A549 (cell line): ENCODE measurements around the gene ADTRP. TPM values are rescaled to one million over a fixed set of nuclear protein-coding genes. Genes with fewer than 3 reads are reported as not detected.

Experiments
- ATAC-seq, 2 experiments: fragments of 200-7000 bp in 1 of 2; fragments of >200 bp in 1 of 2; cut with Nextera tagmentation in 1 of 2; cut with Tn5 transposase in 1 of 2; 3 replicates each; pipeline versions ENCODE4 v1.8.0 to v1.9.1; 2018 to 2020; ENCODE audit warnings: mild to moderate bottlenecking in 1 of 2, moderate library complexity in 1 of 2
- CTCF ChIA-PET: fragments of 300-600 bp; sonication (Branson Sonifier 250); formaldehyde crosslinking; extraction: SDS; loops from one replicate; lab custom pipeline; 2021; ENCODE audit warnings: antibody characterized with exemption, inconsistent platforms; lab: Yijun Ruan, JAX
- POLR2A ChIA-PET: fragments of 350-600 bp; formaldehyde crosslinking; extraction: SDS; loops from one replicate; lab custom pipeline; 2021; ENCODE audit warnings: antibody characterized with exemption, inconsistent platforms; lab: Yijun Ruan, JAX
- DNase-seq, 2 experiments: peaks; one replicate each; pipeline versions ENCODE4 v3.0.0 to v3.0.0-alpha.2; 2011 to 2016; ENCODE audit warnings: low read depth in 1 of 2, low spot score in 1 of 2
- FAIRE-seq: peaks from 2 replicates; lab custom pipeline; 2011; peaks lifted over from hg19 to GRCh38; lab: Jason Lieb, UNC
- H3K27ac ChIP-seq, 2 experiments: fragments of >200 bp; sonication (Bioruptor Twin); formaldehyde crosslinking; 3 replicates each; pipeline ENCODE4 v1.5.1; 2016 to 2017
- H3K4me1 ChIP-seq: fragments of >200 bp; sonication (Bioruptor Twin); formaldehyde crosslinking; 3 replicates; pipeline ENCODE4 v1.6.1; 2016
- H3K4me2 ChIP-seq: fragments of >200 bp; sonication (Bioruptor Twin); formaldehyde crosslinking; 3 replicates; pipeline ENCODE4 v1.6.1; 2016
- H3K4me3 ChIP-seq: fragments of >200 bp; sonication (Bioruptor Twin); formaldehyde crosslinking; 3 replicates; pipeline ENCODE4 v1.5.1; 2016
- H3K9me3 ChIP-seq: fragments of >200 bp; sonication (Bioruptor Twin); formaldehyde crosslinking; 3 replicates; pipeline ENCODE4 v1.6.1; 2016
- CBX2 ChIP-seq: fragments of 200-600 bp; sonication (generic); IDR thresholded peaks from 2 replicates; pipeline ENCODE4 v1.6.1; 2016; ENCODE audit warnings: low read depth, mild to moderate bottlenecking, borderline replicate concordance
- CHD2 ChIP-seq: fragments of 150-350 bp; IDR thresholded peaks from 2 replicates; pipeline ENCODE4 v1.6.1; 2014; ENCODE audit warnings: low read length; ENCODE audit not compliant: partially characterized antibody
- CHD4 ChIP-seq: fragments of 200-600 bp; sonication (generic); IDR thresholded peaks from 2 replicates; pipeline ENCODE4 v1.6.1; 2016; ENCODE audit warnings: antibody characterized with exemption, mild to moderate bottlenecking, borderline replicate concordance
- EHMT2 ChIP-seq: fragments of 200-600 bp; sonication (generic); IDR thresholded peaks from 2 replicates; pipeline ENCODE4 v1.6.1; 2016; ENCODE audit warnings: antibody characterized with exemption, low read depth, mild to moderate bottlenecking, moderate library complexity
- ESRRA ChIP-seq: fragments of 150-350 bp; IDR thresholded peaks from 2 replicates; pipeline ENCODE4 v1.6.1; 2014; ENCODE audit warnings: mild to moderate bottlenecking, low read length, borderline replicate concordance
- GATA3 ChIP-seq: IDR thresholded peaks from 2 replicates; pipeline ENCODE4 v1.6.1; 2012; ENCODE audit warnings: borderline replicate concordance
- HDAC2 ChIP-seq: fragments of 200-600 bp; sonication (generic); IDR thresholded peaks from 2 replicates; pipeline ENCODE4 v1.6.1; 2016
- HMGXB4 ChIP-seq: fragments of 250-450 bp; sonication (Bioruptor Pico); IDR thresholded peaks from 2 replicates; pipeline ENCODE4 v1.5.0; 2021; ENCODE audit warnings: mild to moderate bottlenecking, moderate library complexity, borderline replicate concordance
- HOXA7 ChIP-seq: fragments of 250-450 bp; sonication (Bioruptor Pico); IDR thresholded peaks from 2 replicates; pipeline ENCODE4 v1.5.0; 2020; ENCODE audit warnings: mild to moderate bottlenecking, moderate library complexity
- HOXB13 ChIP-seq: fragments of 250-450 bp; sonication (Bioruptor Pico); IDR thresholded peaks from 2 replicates; pipeline ENCODE4 v1.5.0; 2020; ENCODE audit warnings: low read depth, mild to moderate bottlenecking, moderate library complexity
- JUNB ChIP-seq: fragments of >200 bp; sonication (Bioruptor Twin); formaldehyde crosslinking; IDR thresholded peaks from 2 replicates; pipeline ENCODE4 v1.6.1; 2016
- MAFK ChIP-seq: fragments of 450-650 bp; IDR thresholded peaks from 2 replicates; pipeline ENCODE4 v1.6.1; 2014; ENCODE audit not compliant: partially characterized antibody
- MAZ ChIP-seq: fragments of 150-350 bp; IDR thresholded peaks from 2 replicates; pipeline ENCODE4 v1.6.1; 2014; ENCODE audit warnings: antibody characterized with exemption, low read depth, low read length, borderline replicate concordance
- MYC ChIP-seq: IDR thresholded peaks from 2 replicates; pipeline ENCODE4 v1.6.1; 2012; ENCODE audit warnings: mild to moderate bottlenecking, inconsistent platforms, low read length, improper control_type of control experiment, borderline replicate concordance
- NFE2L2 ChIP-seq: fragments of 150-350 bp; conservative IDR thresholded peaks from 2 replicates; pipeline ENCODE4 v1.6.1; 2014; ENCODE audit warnings: low read length
- NR3C1 ChIP-seq: fragments of >200 bp; sonication (Bioruptor Twin); formaldehyde crosslinking; IDR thresholded peaks from 3 replicates; pipeline ENCODE4 v1.6.1; 2017
- PBX3 ChIP-seq: IDR thresholded peaks from 2 replicates; pipeline ENCODE4 v1.6.1; 2012
- PHF8 ChIP-seq: fragments of 200-600 bp; sonication (generic); IDR thresholded peaks from 2 replicates; pipeline ENCODE4 v1.6.1; 2016; ENCODE audit warnings: low read depth, mild to moderate bottlenecking, antibody characterized with exemption, moderate library complexity, borderline replicate concordance
- RARB ChIP-seq: fragments of 250-450 bp; sonication (Bioruptor Pico); IDR thresholded peaks from 2 replicates; pipeline ENCODE4 v1.8.0; 2021; ENCODE audit warnings: mild to moderate bottlenecking, moderate library complexity
- RCOR1 ChIP-seq: fragments of 150-350 bp; IDR thresholded peaks from 2 replicates; pipeline ENCODE4 v1.6.1; 2014; ENCODE audit warnings: antibody characterized with exemption, low read length, low read depth
- RFX5 ChIP-seq: fragments of 450-650 bp; IDR thresholded peaks from 2 replicates; pipeline ENCODE4 v1.7.1; 2014; ENCODE audit warnings: antibody characterized with exemption, mild to moderate bottlenecking, moderate library complexity
- RNF2 ChIP-seq: fragments of 200-600 bp; sonication (generic); IDR thresholded peaks from 2 replicates; pipeline ENCODE4 v1.6.1; 2016; ENCODE audit warnings: low read depth, mild to moderate bottlenecking, antibody characterized with exemption, moderate library complexity, borderline replicate concordance
- ZSCAN20 ChIP-seq: fragments of 250-450 bp; sonication (Bioruptor Pico); IDR thresholded peaks from 2 replicates; pipeline ENCODE4 v1.8.0; 2022; ENCODE audit warnings: mild to moderate bottlenecking, moderate library complexity
- WGBS: methylation state at CpG from one replicate; pipeline ENCODE4 v1.1.6; 2017; ENCODE audit errors: missing lambda C conversion rate; 5-methylcytosine and 5-hydroxymethylcytosine counted together
- polyA plus RNA-seq, 4 experiments: library from polyadenylated mRNA; depleted of rRNA in 3 of 4; stranded (reverse); fragments of >200 nt; fragmentation: RNase III in 1 of 4; extraction: RNeasy Plus Mini Kit Qiagen cat#74134 plus additional on column Dnase treatment in 1 of 4; gene quantifications; 2 replicates in 3 of 4; 3 replicates in 1 of 4; pipeline ENCODE4 v1.2.3, GENCODE V29; 2011 to 2017
- TF ChIP-seq, protein P1 (sequence below): IDR thresholded peaks from 2 replicates; pipeline ENCODE4 v1.6.1; 2012; ENCODE audit warnings: low read depth, borderline replicate concordance
- TF ChIP-seq, protein P2 (sequence below): fragments of >200 bp; sonication (Bioruptor Twin); formaldehyde crosslinking; IDR thresholded peaks from 3 replicates; pipeline ENCODE4 v1.5.1; 2016
- TF ChIP-seq, protein P3 (sequence below): fragments of >200 bp; sonication (Bioruptor Twin); formaldehyde crosslinking; IDR thresholded peaks from 3 replicates; pipeline ENCODE4 v1.6.1; 2016

The ADTRP gene
- polyA plus RNA-seq, 2 of the 4 experiments (the other 2 are of a cell fraction), result 0.57 to 0.59 TPM

- TF ChIP-seq, protein P1, sequence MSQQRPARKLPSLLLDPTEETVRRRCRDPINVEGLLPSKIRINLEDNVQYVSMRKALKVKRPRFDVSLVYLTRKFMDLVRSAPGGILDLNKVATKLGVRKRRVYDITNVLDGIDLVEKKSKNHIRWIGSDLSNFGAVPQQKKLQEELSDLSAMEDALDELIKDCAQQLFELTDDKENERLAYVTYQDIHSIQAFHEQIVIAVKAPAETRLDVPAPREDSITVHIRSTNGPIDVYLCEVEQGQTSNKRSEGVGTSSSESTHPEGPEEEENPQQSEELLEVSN, result no peak
- no peak for TF ChIP-seq NFE2L2
- TF ChIP-seq EHMT2, result no peak
- no peak for TF ChIP-seq CHD4
- no peak for TF ChIP-seq PHF8
- TF ChIP-seq MAZ, result no peak
- TF ChIP-seq, protein P2, sequence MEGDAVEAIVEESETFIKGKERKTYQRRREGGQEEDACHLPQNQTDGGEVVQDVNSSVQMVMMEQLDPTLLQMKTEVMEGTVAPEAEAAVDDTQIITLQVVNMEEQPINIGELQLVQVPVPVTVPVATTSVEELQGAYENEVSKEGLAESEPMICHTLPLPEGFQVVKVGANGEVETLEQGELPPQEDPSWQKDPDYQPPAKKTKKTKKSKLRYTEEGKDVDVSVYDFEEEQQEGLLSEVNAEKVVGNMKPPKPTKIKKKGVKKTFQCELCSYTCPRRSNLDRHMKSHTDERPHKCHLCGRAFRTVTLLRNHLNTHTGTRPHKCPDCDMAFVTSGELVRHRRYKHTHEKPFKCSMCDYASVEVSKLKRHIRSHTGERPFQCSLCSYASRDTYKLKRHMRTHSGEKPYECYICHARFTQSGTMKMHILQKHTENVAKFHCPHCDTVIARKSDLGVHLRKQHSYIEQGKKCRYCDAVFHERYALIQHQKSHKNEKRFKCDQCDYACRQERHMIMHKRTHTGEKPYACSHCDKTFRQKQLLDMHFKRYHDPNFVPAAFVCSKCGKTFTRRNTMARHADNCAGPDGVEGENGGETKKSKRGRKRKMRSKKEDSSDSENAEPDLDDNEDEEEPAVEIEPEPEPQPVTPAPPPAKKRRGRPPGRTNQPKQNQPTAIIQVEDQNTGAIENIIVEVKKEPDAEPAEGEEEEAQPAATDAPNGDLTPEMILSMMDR, result no peak
- TF ChIP-seq PBX3, result no peak
- TF ChIP-seq CBX2, result no peak
- no peak for TF ChIP-seq ZSCAN20 (CRISPR knock-in tag)
- Histone ChIP-seq H3K27ac (peak overlapping the region; percentile 83 to 92), H3K4me1 (peaks cover 52% of the 10 kb centered on the region), H3K4me3 (no peak overlapping the region), H3K9me3 (0 out of 3 replicates have a peak, but pooled peaks cover 3% of the 10 kb centered on the region), H3K4me2 (peak overlapping the region; percentile 60)
- WGBS, result 4% methylated on average over 2 of the region's 2 CpGs
- ATAC-seq (peak; percentile 34 to 40; a peak in 3 of 6 replicates), FAIRE-seq (no peak), DNase-seq (peak in 1 of 2 experiments; percentile 22)
- ChIA-PET POLR2A (interaction anchor here (1.6 kb wide), 1 partner anchor 247 kb away, joined by 4 read pairs; no protein-coding TSS in a partner anchor), CTCF (interaction anchor here (0.6 to 2.0 kb wide), 4 partner anchors 9 to 110 kb away, joined by 3 to 4 read pairs (median 4); no protein-coding TSS in a partner anchor)
These were observed 12.6 kb downstream of the ADTRP start for GRCh38 chr6:11766043-11766442.

- TF ChIP-seq HDAC2, result no peak
- TF ChIP-seq HOXB13 (CRISPR knock-in tag), result no peak
- no peak for TF ChIP-seq RNF2
- no peak for TF ChIP-seq CHD2
- TF ChIP-seq NR3C1, result no peak
- no peak for TF ChIP-seq ESRRA
- TF ChIP-seq MYC, result no peak
- TF ChIP-seq JUNB, result no peak
- TF ChIP-seq HMGXB4 (CRISPR knock-in tag), result no peak
- no peak for TF ChIP-seq ZSCAN20 (CRISPR knock-in tag)
- TF ChIP-seq RARB, result no peak
- TF ChIP-seq MAFK, result no peak
- no peak for TF ChIP-seq RCOR1
- no peak for TF ChIP-seq RFX5
- TF ChIP-seq HOXA7, result no peak
- TF ChIP-seq GATA3, result no peak
- TF ChIP-seq, protein P3, sequence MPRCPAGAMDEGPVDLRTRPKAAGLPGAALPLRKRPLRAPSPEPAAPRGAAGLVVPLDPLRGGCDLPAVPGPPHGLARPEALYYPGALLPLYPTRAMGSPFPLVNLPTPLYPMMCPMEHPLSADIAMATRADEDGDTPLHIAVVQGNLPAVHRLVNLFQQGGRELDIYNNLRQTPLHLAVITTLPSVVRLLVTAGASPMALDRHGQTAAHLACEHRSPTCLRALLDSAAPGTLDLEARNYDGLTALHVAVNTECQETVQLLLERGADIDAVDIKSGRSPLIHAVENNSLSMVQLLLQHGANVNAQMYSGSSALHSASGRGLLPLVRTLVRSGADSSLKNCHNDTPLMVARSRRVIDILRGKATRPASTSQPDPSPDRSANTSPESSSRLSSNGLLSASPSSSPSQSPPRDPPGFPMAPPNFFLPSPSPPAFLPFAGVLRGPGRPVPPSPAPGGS, result no peak
- H3K4me3 ChIP-seq, result no peak overlapping the region
- 95% methylated on average over 1 of the region's 1 CpG for WGBS
- ATAC-seq (no peak), DNase-seq (no peak), FAIRE-seq (no peak)
- ChIA-PET POLR2A (no interaction called here), CTCF (interaction anchor here (1.1 kb wide), 1 partner anchor 40 kb away, joined by 3 read pairs; no protein-coding TSS in a partner anchor)
- H3K9me3 ChIP-seq, result 0 out of 3 replicates have a peak, but pooled peaks cover 3% of the 10 kb centered on the region
- no peak overlapping the region for H3K4me2 ChIP-seq
- peak overlapping the region; percentile 11 to 92; a peak in 3 of 6 replicates for H3K27ac ChIP-seq
- H3K4me1 ChIP-seq, result peaks cover 42% of the 10 kb centered on the region
These were observed 14.4 kb downstream of the ADTRP start for GRCh38 chr6:11764250-11764604.
